OCI-LY7 (cell line): Measurements from ENCODE around the gene PTPRE.

ENCODE experiments used
- CTCF ChIP-seq: fragments of 200-600 bp; sonication (generic); conservative IDR thresholded peaks from 2 replicates; pipeline ENCODE4 v1.5.1; 2014; ENCODE audit warnings: mild to moderate bottlenecking, antibody characterized with exemption, low read length, moderate library complexity, mixed read lengths
- EZH2phosphoT487 ChIP-seq: fragments of 200-600 bp; sonication (generic); IDR thresholded peaks from 2 replicates; pipeline ENCODE4 v1.6.1; 2018; ENCODE audit warnings: low read depth, borderline replicate concordance, mild to moderate bottlenecking, mixed run types, antibody characterized with exemption, low read length, moderate library complexity, mixed read lengths

- TF ChIP-seq CTCF (no peak), EZH2phosphoT487 (no peak)
Observed at GRCh38 chr10:127968027-127968441, 61.1 kb downstream of the PTPRE start.
